ENCODE data around the gene ARID4A. TPM values are rescaled to one million over a fixed set of nuclear protein-coding genes. Genes with fewer than 3 reads are reported as not detected.
A peak's percentile ranks its signal among the peaks of the same experiment; 100 is the strongest.

The ARID4A gene
- total and polyA plus RNA-seq, 2 experiments from 2014 or later: 15.9 to 17.2 TPM

DNA sequence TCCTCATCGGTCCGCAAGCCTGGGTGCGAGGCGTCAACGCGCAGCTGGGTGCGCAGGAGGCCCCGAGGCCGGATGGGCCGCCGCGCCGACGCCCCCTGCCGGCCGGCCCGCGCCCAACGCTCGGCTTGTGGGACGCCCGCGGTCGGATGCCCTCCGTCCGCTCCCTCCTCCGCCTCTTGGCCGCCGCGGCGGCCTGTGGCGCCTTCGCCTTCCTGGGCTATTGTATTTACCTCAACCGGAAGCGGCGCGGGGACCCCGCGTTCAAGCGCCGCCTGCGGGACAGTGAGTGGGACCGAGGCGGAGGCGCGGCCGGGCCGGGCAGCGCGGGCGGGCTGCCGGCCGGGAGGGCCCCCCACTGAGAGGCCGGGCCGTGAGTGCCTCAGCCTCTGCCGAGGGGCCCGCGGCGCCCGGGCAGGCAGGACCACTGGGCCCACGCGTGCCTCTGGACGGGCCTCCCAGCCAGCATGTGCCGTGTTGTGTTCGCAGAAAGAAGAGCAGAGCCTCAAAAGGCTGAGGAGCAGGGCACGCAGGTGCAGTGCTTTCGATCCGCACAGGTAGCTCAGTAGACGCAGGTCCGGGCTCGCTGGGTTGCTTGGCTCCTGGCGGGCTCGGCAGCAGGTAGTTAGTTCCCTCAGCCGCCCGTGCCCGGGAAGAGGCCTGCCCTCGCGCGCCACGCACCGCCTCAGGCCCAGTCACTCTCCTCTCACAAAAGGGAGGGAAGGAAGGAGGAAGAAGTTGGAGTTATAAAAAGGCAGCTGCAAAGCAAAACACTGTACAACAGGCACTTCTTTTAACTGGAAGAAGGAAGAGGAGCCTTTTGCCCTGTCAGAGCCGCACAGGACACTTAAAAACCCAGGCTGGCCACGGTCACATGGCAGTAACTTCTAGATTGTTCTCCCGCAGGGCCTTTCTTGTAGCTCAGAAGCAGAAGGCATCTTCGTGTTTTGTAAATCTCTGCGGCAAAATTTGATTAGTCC is 97.7 kb downstream of the ARID4A start, which contains the start of gene TOMM20L:
Gene TOMM20L (plus strand): TSS at position 119 of the 977 bp plus-strand sequence. CDS start 28 bp downstream, at position 147.
- Histone ChIP-seq H3K36me3 (replicated peaks; ENCODE audit: insufficient read depth, low read depth) (no peaks in the 10 kb centered on the region), H3K79me2 (no peaks in the 10 kb centered on the region), H3K4me3 (peak within 1 kb of the TSS; percentile 49), H4K20me1 (ENCODE audit: insufficient read depth, poor library complexity, severe bottlenecking) (no peaks in the 10 kb centered on the region), H3K27me3 (no peaks in the 10 kb centered on the region), H3K9me3 (ENCODE audit: low read depth) (no peaks in the 10 kb centered on the region), H3K9me2 (replicated peaks; ENCODE audit: insufficient read depth) (no peaks in the 10 kb centered on the region), H2AFZ (peak within 1 kb of the TSS; percentile 90), H3K27ac (peak within 1 kb of the TSS; percentile 88), H3K4me2 (peak within 1 kb of the TSS; percentile 89), H3K4me1 (ENCODE audit: insufficient read depth) (peaks cover 4% of the 10 kb centered on the region)
- WGBS (ENCODE audit: low lambda C conversion rate, missing lambda C conversion rate): 11% methylated on average over 54 of the region's 86 CpGs
- TF ChIP-seq, protein P1, sequence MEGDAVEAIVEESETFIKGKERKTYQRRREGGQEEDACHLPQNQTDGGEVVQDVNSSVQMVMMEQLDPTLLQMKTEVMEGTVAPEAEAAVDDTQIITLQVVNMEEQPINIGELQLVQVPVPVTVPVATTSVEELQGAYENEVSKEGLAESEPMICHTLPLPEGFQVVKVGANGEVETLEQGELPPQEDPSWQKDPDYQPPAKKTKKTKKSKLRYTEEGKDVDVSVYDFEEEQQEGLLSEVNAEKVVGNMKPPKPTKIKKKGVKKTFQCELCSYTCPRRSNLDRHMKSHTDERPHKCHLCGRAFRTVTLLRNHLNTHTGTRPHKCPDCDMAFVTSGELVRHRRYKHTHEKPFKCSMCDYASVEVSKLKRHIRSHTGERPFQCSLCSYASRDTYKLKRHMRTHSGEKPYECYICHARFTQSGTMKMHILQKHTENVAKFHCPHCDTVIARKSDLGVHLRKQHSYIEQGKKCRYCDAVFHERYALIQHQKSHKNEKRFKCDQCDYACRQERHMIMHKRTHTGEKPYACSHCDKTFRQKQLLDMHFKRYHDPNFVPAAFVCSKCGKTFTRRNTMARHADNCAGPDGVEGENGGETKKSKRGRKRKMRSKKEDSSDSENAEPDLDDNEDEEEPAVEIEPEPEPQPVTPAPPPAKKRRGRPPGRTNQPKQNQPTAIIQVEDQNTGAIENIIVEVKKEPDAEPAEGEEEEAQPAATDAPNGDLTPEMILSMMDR (IDR thresholded peaks at IDR 0.05; ENCODE audit: poor library complexity): peak; percentile 65
- TF ChIP-seq EZH2phosphoT487 (IDR thresholded peaks at IDR 0.05; ENCODE audit: low read depth, severe bottlenecking, unreplicated experiment): no peak
- DNase-seq (ENCODE audit: low spot score): peak; percentile 87

DNA sequence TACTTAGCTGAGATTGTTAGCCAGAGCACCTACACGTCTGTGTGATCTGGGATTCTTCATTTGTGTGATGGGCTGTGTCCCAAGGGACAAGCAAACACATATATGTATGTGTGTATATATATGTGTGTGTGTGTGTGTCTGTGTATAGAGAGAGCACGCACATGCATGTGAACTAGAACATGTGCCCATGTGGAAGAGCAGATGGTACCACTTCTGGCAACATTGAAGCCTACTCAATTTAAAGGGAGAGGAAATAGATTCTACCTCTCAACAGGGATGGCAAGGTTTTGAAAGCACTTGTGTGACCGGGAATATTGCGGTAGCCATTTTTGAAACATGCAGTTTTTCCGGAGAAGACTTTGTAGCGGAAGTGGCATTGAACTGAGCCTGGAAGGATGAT is 98.8 kb downstream of the ARID4A start:
- H3K9me3 ChIP-seq (ENCODE audit: low read depth): no peaks in the 10 kb centered on the region
- no peaks in the 10 kb centered on the region for H4K20me1 ChIP-seq (ENCODE audit: insufficient read depth, poor library complexity, severe bottlenecking)
- H2AFZ ChIP-seq: no peak overlapping the region
- H3K4me3 ChIP-seq: no peak overlapping the region
- 90% methylated on average over 6 of the region's 6 CpGs for WGBS (ENCODE audit: low lambda C conversion rate, missing lambda C conversion rate)
- no peaks in the 10 kb centered on the region for H3K9me2 ChIP-seq (replicated peaks; ENCODE audit: insufficient read depth)
- DNase-seq (ENCODE audit: low spot score): no peak
- H3K36me3 ChIP-seq (replicated peaks; ENCODE audit: insufficient read depth, low read depth): no peaks in the 10 kb centered on the region
- TF ChIP-seq EZH2 (IDR thresholded peaks at IDR 0.05; ENCODE audit: borderline replicate concordance) (no peak), EZH2phosphoT487 (IDR thresholded peaks at IDR 0.05; ENCODE audit: low read depth, severe bottlenecking, unreplicated experiment) (no peak)
- TF ChIP-seq, protein P1 (IDR thresholded peaks at IDR 0.05; ENCODE audit: poor library complexity): no peak
- no peaks in the 10 kb centered on the region for H3K79me2 ChIP-seq
- no peak overlapping the region for H3K27ac ChIP-seq
- peaks cover 4% of the 10 kb centered on the region for H3K4me1 ChIP-seq (ENCODE audit: insufficient read depth)
- no peaks in the 10 kb centered on the region for H3K27me3 ChIP-seq
- no peak overlapping the region for H3K4me2 ChIP-seq

DNA sequence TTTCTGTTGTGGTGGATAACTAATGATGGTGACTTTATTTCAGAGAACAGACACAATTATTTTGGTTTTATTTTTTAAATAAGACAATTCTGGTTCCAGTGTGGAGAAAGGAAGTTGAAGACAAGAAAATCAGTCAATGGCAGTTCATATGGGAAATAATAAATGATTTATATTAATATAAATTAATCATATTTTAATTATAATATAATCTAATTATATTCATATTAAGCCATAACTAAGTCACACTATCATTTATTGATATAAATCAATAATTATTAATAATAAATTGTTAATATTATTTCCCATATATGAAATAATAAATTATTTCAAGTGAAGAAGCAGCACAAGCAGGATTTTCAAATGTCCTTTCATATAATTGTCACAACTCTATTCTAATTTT is 100.1 kb downstream of the ARID4A start:
- Histone ChIP-seq H3K27me3 (no peaks in the 10 kb centered on the region), H3K27ac (no peak overlapping the region), H3K4me2 (no peak overlapping the region), H3K4me1 (ENCODE audit: insufficient read depth) (peaks cover 4% of the 10 kb centered on the region), H3K79me2 (no peaks in the 10 kb centered on the region), H3K36me3 (replicated peaks; ENCODE audit: insufficient read depth, low read depth) (no peaks in the 10 kb centered on the region), H3K9me3 (ENCODE audit: low read depth) (no peaks in the 10 kb centered on the region), H2AFZ (no peak overlapping the region), H3K4me3 (no peak overlapping the region), H3K9me2 (replicated peaks; ENCODE audit: insufficient read depth) (no peaks in the 10 kb centered on the region), H4K20me1 (ENCODE audit: insufficient read depth, poor library complexity, severe bottlenecking) (no peaks in the 10 kb centered on the region)
- TF ChIP-seq EZH2 (IDR thresholded peaks at IDR 0.05; ENCODE audit: borderline replicate concordance): no peak
- no peak for TF ChIP-seq EZH2phosphoT487 (IDR thresholded peaks at IDR 0.05; ENCODE audit: low read depth, severe bottlenecking, unreplicated experiment)
- TF ChIP-seq, protein P1 (IDR thresholded peaks at IDR 0.05; ENCODE audit: poor library complexity): no peak
- DNase-seq (ENCODE audit: low spot score): no peak

Data from hepatocyte (in vitro differentiated cells).